ENCODE measurements around the gene C1orf141. TPM values are rescaled to one million over a fixed set of nuclear protein-coding genes. Genes with fewer than 3 reads are reported as not detected.

The C1orf141 gene
- total and polyA plus RNA-seq, 2 donors (not counting 1 experiment from before 2014, with no cell fraction given), result not detected

GRCh38 chr1:67165468-67166041 lies 30.8 kb upstream of the C1orf141 start:
- Histone ChIP-seq H3K36me3 (replicated peaks in 1 of 2; ENCODE audit: control extremely low read depth in 1 of 2, control insufficient read depth in 1 of 2, extremely low read depth in 1 of 2, insufficient read depth in 2 of 2, low read length in 1 of 2) (no peaks in the 10 kb centered on the region), H3K27ac (ENCODE audit: low read length in 2 of 2) (no peak overlapping the region), H3K9ac (ENCODE audit: low read length) (no peak overlapping the region), H3K4me1 (ENCODE audit: control insufficient read depth in 2 of 2, insufficient read depth in 2 of 2, low read length in 2 of 2) (no peaks in the 10 kb centered on the region), H3K4me3 (ENCODE audit: control extremely low read depth in 1 of 5, extremely low read depth in 1 of 5, insufficient read depth in 1 of 5, low read depth in 2 of 5, low read length in 4 of 5) (no peak overlapping the region), H4K20me1 (ENCODE audit: control insufficient read depth, insufficient read depth, low read length, poor library complexity, severe bottlenecking) (no peaks in the 10 kb centered on the region), H2AFZ (ENCODE audit: insufficient read depth, low read depth, low read length, poor library complexity, severe bottlenecking) (no peak overlapping the region), H3K9me3 (ENCODE audit: control extremely low read depth in 1 of 3, control insufficient read depth in 2 of 3, insufficient read depth in 1 of 3, low read length in 2 of 3) (no peaks in the 10 kb centered on the region), H3K79me2 (ENCODE audit: control insufficient read depth, insufficient read depth, low read length) (no peaks in the 10 kb centered on the region), H3K4me2 (replicated peaks; ENCODE audit: low read depth, low read length, poor library complexity, severe bottlenecking) (no peak overlapping the region), H3K27me3 (replicated peaks in 1 of 4; ENCODE audit: control extremely low read depth in 1 of 4, control insufficient read depth in 3 of 4, insufficient read depth in 4 of 4, low read length in 3 of 4) (peaks cover 0 to 9% (median 0%) of the 10 kb centered on the region in 4 experiments)
- H3K9me3 Mint-ChIP-seq (ENCODE audit: insufficient read depth), result peaks cover 4% of the 10 kb centered on the region
- TF ChIP-seq CTCF (IDR thresholded peaks at IDR 0.05) (no peak), EZH2 (IDR thresholded peaks at IDR 0.05; ENCODE audit: borderline replicate concordance, insufficient read depth, low read depth, low read length, poor library complexity, severe bottlenecking) (no peak)
- peaks cover 8% of the 10 kb centered on the region for H3K27me3 Mint-ChIP-seq
- H3K4me3 Mint-ChIP-seq, result no peak overlapping the region
- no peak overlapping the region for H3K27ac Mint-ChIP-seq
- ATAC-seq (ENCODE audit: low read depth) (no peak), DNase-seq (no peak)
- intact Hi-C loops (cut with micrococcal nuclease), result no loop called here
- H3K4me1 Mint-ChIP-seq, result no peaks in the 10 kb centered on the region
- POLR2A ChIA-PET, result no interaction called here
- CTCF ChIA-PET, result interaction anchor here (1.6 kb wide), 1 partner anchor 10 kb away, joined by 3 read pairs; no protein-coding TSS in a partner anchor
- 100% methylated on average over 2 of the region's 4 CpGs for WGBS (ENCODE audit: insufficient coverage)

- ChIA-PET CTCF (interaction anchor here (1.5 kb wide), 1 partner anchor 14 kb away, joined by 9 read pairs; no protein-coding TSS in a partner anchor), POLR2A (no interaction called here)
- Histone ChIP-seq H3K36me3 (replicated peaks in 1 of 2; ENCODE audit: control extremely low read depth in 1 of 2, control insufficient read depth in 1 of 2, extremely low read depth in 1 of 2, insufficient read depth in 2 of 2, low read length in 1 of 2) (no peaks in the 10 kb centered on the region), H3K9me3 (ENCODE audit: control extremely low read depth in 1 of 3, control insufficient read depth in 2 of 3, insufficient read depth in 1 of 3, low read length in 2 of 3) (no peaks in the 10 kb centered on the region), H3K4me1 (ENCODE audit: control insufficient read depth in 2 of 2, insufficient read depth in 2 of 2, low read length in 2 of 2) (no peaks in the 10 kb centered on the region), H3K4me3 (ENCODE audit: control extremely low read depth in 1 of 5, extremely low read depth in 1 of 5, insufficient read depth in 1 of 5, low read depth in 2 of 5, low read length in 4 of 5) (no peak overlapping the region), H3K27me3 (replicated peaks in 1 of 4; ENCODE audit: control extremely low read depth in 1 of 4, control insufficient read depth in 3 of 4, insufficient read depth in 4 of 4, low read length in 3 of 4) (peaks cover 0 to 9% (median 0%) of the 10 kb centered on the region in 4 experiments), H2AFZ (ENCODE audit: insufficient read depth, low read depth, low read length, poor library complexity, severe bottlenecking) (no peak overlapping the region), H3K9ac (ENCODE audit: low read length) (no peak overlapping the region), H4K20me1 (ENCODE audit: control insufficient read depth, insufficient read depth, low read length, poor library complexity, severe bottlenecking) (no peaks in the 10 kb centered on the region), H3K79me2 (ENCODE audit: control insufficient read depth, insufficient read depth, low read length) (no peaks in the 10 kb centered on the region), H3K27ac (ENCODE audit: low read length in 2 of 2) (no peak overlapping the region), H3K4me2 (replicated peaks; ENCODE audit: low read depth, low read length, poor library complexity, severe bottlenecking) (no peak overlapping the region)
- DNase-seq (no peak), ATAC-seq (ENCODE audit: low read depth) (no peak)
- peaks cover 10% of the 10 kb centered on the region for H3K27me3 Mint-ChIP-seq
- intact Hi-C loops (cut with micrococcal nuclease), result no loop called here
- H3K4me3 Mint-ChIP-seq, result no peak overlapping the region
- no peak for TF ChIP-seq EZH2 (IDR thresholded peaks at IDR 0.05; ENCODE audit: borderline replicate concordance, insufficient read depth, low read depth, low read length, poor library complexity, severe bottlenecking)
- no peak for TF ChIP-seq CTCF (IDR thresholded peaks at IDR 0.05)
- no peaks in the 10 kb centered on the region for H3K4me1 Mint-ChIP-seq
- WGBS (ENCODE audit: insufficient coverage), result 80% methylated on average over 1 of the region's 2 CpGs
- H3K27ac Mint-ChIP-seq, result no peak overlapping the region
- peaks cover 4% of the 10 kb centered on the region for H3K9me3 Mint-ChIP-seq (ENCODE audit: insufficient read depth)
These were observed 28.2 kb upstream of the C1orf141 start for GRCh38 chr1:67162954-67163353.

Measured in B cell (primary cell).